ENCODE data around the gene SFTPB.

DNA sequence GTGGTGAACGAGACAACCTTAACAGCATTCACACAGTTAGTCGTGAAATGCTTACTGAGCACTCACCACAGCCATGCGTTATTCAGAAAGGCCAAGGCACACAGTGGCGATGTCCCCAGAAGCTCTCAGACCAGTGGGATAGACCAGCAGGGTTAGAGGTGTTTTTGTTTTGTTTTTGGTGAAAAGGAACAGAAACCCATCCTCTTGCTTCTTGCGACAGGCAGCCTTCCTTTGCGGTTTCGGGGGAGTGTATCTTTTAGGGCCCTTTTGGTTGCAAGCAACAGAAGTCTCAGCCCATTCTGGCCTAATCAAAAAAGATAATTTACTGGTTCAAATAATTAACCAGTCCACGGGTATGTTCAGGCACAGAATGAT lies 30.9 kb upstream of the SFTPB start:
- TF ChIP-seq, protein P1, sequence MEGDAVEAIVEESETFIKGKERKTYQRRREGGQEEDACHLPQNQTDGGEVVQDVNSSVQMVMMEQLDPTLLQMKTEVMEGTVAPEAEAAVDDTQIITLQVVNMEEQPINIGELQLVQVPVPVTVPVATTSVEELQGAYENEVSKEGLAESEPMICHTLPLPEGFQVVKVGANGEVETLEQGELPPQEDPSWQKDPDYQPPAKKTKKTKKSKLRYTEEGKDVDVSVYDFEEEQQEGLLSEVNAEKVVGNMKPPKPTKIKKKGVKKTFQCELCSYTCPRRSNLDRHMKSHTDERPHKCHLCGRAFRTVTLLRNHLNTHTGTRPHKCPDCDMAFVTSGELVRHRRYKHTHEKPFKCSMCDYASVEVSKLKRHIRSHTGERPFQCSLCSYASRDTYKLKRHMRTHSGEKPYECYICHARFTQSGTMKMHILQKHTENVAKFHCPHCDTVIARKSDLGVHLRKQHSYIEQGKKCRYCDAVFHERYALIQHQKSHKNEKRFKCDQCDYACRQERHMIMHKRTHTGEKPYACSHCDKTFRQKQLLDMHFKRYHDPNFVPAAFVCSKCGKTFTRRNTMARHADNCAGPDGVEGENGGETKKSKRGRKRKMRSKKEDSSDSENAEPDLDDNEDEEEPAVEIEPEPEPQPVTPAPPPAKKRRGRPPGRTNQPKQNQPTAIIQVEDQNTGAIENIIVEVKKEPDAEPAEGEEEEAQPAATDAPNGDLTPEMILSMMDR (IDR thresholded peaks at IDR 0.05) = no peak
- TF ChIP-seq ZFX (IDR thresholded peaks at IDR 0.05; ENCODE audit: borderline replicate concordance) = no peak
